HG03045 (cell line): Measurements from ENCODE around the gene NECTIN4.

Experiments
- ATAC-seq: cut with Tn5 transposase; IDR thresholded peaks from one replicate; pipeline ENCODE4 v1.9.1; 2021; ENCODE audit warnings: mild to moderate bottlenecking, moderate library complexity; ENCODE audit not compliant: unreplicated experiment

NECTIN4 gene

DNA sequence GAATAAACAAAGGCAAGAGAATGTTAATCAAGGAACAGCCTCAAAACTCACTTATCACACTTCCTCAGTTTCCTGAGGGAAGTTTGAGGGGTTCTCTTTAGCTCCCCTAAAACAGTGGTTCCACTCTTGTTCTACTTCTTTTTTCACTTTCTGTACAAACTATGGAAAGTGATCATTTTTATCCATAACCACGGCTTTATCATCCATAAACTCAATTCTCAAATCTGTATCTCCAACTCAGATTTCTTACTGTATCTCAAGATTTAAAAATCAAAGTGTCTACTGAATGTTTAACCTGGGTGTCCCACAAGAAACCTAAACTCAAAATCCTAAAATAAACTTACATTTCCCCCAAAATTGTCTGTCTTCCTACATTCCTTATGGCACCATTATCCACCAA, 24.6 kb upstream of the NECTIN4 start:
- no peak for ATAC-seq

DNA sequence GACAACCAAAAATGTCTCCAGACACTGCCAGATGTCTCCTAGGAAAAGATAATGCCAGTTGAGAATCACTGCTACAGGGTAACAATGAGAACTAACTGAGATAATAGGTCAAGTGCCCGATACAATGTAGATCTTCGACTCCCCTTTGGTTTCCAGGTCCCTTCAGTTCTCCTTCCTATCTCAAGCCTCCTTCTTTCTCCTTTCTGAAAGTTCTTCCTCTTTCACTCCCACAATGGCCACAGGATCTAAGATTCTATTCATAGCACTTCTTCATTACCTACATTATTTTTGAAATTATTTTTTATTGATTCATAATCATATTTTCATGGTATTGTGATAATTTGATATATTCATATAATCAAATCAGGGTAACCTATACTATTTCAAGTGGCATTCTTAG, 22.2 kb upstream of the NECTIN4 start:
- ATAC-seq = no peak

GRCh38 chr1:161111117-161111516, 21.8 kb upstream of the NECTIN4 start:
- no peak for ATAC-seq

DNA sequence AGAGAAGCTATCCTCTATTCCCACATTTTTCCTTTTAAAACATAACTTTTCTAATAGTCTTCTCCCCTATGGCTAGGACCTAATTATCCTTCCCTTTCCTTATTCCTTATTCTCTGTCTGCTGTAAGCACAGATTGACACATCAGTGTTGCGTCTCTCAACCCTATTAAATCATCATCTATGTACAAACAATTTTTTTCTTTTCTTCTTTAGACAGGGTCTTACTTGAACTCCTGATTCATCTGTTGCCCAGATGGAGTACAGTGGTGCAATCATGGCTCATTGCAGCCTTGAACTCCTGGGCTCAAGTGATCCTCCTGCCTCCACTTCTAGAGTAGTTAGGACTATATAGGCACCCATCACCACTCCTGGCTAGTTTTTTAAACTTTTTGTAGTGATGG, 17.1 kb upstream of the NECTIN4 start:
- ATAC-seq = no peak

DNA sequence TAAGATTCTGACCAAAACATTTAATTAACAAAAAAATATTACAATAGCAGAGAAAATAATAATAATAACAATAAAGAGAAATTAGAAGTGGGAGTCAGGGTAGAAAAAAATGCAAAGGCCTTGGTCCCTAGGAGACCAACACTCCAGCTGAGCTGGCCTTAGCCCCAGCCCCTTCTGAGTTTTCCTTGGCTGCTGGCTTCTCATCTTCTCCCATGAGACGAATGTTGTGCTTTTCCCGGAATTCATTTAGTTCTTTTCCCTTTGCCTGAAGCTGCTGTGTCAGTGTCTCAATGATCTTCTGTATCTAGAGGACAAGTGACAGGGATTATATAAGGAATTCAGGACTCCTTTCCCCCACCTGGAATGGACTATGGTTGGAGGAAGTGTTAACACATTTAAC, 11.2 kb upstream of the NECTIN4 start:
- ATAC-seq = no peak

DNA sequence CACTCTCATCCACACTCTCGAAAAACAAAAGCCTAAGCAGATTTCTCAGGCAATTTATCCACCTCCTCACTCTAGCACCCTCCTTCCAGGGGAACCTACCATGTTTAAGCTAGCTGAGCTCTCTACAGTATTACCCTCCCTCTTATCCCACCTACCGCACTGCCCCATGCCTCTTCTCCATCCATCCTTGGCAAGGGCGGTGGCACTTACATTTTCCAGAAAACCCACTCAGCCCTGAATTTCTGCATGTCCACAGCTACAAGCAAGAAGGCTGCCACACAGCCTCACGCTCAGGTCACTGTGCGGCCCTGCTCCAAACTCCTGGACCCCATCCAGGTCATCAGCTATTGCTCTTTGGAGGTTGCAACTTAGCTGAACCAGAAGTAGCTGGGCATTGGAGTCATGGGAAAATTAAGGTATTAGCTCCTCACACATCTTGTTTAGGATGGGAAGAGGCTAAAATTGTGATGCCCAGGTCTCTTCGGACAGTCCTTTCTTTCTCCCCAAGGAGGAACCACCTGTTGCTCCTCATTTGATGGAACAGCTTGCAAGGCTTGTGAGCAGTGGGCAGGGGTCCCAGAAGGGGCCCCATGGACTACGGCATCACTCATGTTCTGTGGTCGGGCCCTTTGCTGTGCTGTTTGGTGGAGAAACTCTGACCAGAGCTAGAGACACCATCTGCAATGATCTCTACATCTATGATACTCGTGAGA, 9.9 kb upstream of the NECTIN4 start:
- no peak for ATAC-seq

DNA sequence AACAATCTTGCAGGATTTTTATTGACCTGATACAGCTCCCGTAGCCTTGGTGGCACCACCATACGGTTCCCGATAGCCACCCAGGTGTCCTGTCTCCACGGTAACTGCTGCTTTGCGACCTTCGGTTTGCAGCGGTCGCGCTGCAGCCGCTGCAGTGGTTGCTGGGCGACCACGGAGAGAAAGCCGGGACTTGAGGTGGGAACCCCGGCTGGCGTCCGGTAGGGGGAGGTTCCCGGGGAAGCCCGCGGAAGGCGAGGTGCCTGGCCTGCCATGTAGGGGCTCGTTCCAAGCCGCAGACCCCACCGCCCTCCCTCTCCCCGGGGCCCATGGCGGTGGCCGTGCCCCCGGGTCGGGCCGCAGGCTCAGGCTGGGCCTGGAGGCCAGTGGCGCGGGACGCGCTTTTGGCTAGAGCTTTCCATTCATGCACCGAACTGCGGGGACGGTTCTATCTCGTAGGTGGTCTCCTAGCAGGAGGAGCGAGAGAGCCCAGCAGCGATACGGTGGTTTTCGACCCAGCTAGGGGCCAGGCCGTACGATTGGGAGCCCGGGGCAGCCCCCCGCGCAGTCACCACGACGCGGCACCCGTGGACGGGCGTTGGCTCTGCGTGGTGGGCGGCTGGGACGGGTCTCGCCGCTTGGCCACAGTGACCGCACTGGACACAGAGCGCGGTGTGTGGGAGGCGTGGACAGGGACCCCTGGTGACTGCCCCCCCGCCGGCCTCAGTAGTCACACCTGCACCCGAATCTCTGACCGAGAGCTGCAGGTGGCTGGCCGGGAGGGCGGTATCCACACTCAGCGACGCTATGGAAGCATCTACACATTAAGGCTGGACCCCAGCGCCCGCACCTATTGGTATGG, 9.1 kb upstream of the NECTIN4 start, which contains the start of gene KLHDC9:
KLHDC9 (plus strand) TSS at position 152 of the 859 bp plus-strand sequence; CDS start at position 327, 175 bp downstream.
- ATAC-seq = peak; percentile 65

GRCh38 chr1:161096530-161096929, 7.2 kb upstream of the NECTIN4 start:
- no peak for ATAC-seq

- ATAC-seq = no peak
These were observed 6.7 kb upstream of the NECTIN4 start for GRCh38 chr1:161096015-161096414.

DNA sequence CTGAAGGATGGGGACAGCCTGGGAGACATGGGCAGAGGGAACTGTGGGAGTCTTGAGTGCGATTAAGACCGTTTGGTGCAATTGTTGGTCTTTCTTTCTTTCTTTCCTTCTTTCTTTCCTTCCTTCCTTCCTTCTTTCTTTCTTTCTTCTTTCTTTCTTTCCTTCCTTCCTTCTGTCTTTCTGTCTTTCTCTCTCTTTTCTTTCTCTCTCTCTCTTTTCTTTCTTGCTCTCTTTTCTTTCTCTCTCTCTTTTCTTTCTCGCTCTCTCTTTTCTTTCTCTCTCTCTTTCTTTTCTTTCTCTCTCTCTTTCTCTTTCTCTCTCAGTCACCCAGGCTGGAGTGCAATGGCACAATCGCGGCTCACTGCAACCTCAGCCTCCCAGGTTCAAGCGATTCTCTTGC, 5.9 kb upstream of the NECTIN4 start:
- no peak for ATAC-seq

- ATAC-seq = no peak
These were observed 5.1 kb upstream of the NECTIN4 start for GRCh38 chr1:161094481-161094880.

DNA sequence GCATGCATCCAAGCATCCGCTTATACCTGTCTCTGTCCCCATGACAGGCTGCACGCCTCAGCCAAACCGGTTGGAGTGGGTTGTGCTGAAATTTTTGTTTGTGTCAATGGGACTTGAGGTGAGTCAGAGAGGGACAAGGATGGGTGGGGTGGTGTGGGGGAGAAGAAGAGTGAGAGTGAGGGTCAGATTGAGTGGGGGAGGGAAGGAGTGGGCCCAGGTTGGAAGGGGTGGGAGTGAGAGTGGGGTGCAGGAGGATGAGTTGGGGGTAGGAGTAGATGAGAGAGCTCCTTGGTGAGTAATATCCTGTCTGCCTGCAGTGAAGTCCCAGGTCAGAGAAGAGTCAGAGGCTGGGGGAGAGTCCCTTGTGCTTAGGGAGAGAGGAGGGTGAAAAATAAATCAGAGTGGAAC, 3.3 kb upstream of the NECTIN4 start:
- ATAC-seq = no peak

DNA sequence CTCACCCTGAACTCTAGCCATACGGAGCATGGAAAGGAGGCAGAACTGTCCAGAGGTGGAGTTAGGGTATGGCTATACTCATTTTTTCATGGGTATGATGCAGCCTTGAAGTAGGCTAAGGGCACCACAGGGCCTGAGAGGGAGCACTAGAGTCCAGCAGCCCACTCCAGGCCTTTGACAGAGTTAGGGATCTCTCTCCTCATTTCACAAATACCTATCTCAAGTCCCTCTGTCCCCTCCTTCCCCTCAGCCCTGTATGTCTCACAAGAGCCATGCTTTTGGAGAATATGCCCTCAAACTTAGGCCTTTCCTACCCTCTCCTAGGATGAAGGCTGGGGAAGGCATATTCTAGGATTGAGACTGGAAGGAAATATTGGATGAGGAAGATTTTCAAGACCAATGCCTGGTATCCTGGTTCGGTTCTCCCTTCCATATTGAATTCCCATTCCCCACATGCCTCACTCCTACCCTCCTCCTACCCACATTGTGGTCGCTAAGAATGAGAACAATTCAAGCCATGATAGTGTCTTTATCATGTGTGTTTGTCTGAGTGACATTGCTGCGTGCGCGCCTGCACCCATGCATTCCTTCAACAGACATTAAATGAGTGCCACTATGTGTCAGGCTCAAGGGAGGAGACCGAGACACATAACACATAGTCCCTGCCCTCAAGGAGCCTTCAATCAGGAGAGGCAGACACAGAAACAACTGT, 2.6 kb upstream of the NECTIN4 start:
- no peak for ATAC-seq

GRCh38 chr1:161091093-161091492, 1.7 kb upstream of the NECTIN4 start:
- ATAC-seq = no peak

DNA sequence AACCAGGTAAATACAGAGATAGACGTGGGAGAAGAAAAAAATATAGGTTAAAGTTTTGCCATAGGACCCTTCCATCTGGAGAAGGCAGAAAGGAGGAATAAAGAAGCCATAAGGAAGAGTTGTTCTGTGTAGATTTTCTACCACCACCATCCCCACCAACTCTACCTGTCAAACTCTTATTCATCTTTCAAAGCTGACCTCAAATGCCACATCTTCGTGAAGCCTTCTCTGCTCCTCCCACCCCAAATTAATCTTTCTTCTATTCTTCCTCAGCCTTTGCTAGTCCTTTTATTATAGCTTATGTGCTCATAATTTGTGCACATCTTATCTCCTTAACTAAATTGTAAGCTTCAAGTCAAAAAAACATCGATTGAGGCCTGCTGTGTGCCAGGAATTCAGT, 1.3 kb upstream of the NECTIN4 start:
- no peak for ATAC-seq

DNA sequence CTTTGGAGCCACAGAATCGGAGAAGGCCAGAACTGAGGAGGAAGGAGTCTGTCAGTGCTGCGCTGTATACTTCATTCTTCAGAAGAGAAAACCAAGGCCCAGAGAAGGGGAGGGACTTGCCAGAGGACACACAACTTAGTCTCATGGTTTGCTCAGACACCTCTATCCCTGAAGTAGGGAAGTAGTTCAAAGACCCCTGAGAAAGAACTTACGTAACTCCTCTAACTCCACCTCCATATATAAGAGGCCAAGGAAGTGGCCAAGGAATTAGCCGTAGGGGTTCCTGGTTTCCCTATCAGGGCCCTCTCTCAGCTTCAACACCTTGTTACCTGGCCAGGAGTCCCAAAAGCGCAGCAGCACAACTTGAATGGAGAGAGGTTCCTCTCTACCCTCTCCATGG, 580 bp upstream of the NECTIN4 start:
- no peak for ATAC-seq

- ATAC-seq = no peak
These were observed 709 bp downstream of the NECTIN4 start for GRCh38 chr1:161088587-161089110.

GRCh38 chr1:161086457-161086856, 2.9 kb downstream of the NECTIN4 start:
- no peak for ATAC-seq

DNA sequence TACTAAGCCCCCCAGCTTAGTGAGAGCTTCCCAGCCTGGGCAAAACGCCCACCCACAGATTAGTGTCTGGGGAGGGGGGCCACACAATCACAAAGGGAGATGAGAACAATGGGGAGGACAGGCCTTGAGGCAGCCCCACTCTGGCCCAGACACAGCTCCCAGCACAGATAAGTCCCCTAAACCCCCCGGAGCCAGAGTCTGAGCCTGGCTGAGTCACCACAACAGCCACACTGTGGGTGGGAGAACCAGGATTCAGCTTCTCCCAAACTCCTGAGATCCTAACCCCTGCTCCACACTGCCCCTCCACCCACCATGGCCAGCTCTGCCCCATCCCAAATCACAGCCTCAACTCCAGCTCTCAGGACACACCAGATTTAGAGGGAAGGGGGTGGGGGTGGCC, 4.2 kb downstream of the NECTIN4 start:
- ATAC-seq = no peak

DNA sequence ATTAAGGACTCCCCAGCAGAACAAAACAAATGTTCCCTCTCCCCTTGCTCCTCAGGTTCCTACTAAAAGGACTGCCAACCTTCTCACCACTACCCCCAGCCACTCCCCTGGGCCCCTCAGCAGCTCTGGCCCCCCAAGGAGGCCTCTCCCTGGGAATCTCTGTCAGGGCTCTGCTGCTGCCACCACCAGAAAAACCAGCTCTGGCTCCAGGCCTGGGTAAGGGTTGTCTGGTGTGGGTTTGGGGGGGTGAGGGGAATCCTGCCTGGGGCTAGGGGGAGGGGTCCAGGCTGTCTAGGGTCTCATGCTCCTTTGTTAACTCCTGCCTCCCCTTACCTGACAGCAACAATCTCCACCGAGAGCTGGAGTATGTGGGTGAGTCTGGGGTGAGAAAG, 4.8 kb downstream of the NECTIN4 start:
- no peak for ATAC-seq
